Liver (tissue), 3 donors: ENCODE measurements around the gene TLCD1.
"Not testable (repeated sequence)": the region's sequence is repeated elsewhere in the genome, so short reads cannot be mapped to it uniquely, and the experiment has no call there.

Experiments
- CTCF ChIP-seq: fragments of 150-350 bp; IDR thresholded peaks from 2 replicates; pipeline ENCODE4 v1.5.1; 2017; ENCODE audit warnings: improper control_type of control experiment, low read depth, low read length; ENCODE audit not compliant: missing input control
- FOXA1 ChIP-seq: IDR thresholded peaks from 2 replicates; pipeline ENCODE4 v1.6.1; 2016; ENCODE audit warnings: antibody characterized with exemption
- JUND ChIP-seq, 2 donors: IDR thresholded peaks; 2 replicates each; pipeline ENCODE4 v1.6.1; 2016; ENCODE audit warnings: antibody characterized with exemption in 2 of 2
- MAX ChIP-seq: IDR thresholded peaks from 2 replicates; pipeline ENCODE4 v1.6.1; 2016; ENCODE audit warnings: antibody characterized with exemption
- RAD21 ChIP-seq, 2 donors: IDR thresholded peaks; 2 replicates each; pipeline ENCODE4 v1.6.1; 2016; ENCODE audit warnings: antibody characterized with exemption in 2 of 2, mild to moderate bottlenecking in 2 of 2
- RXRA ChIP-seq, 2 donors: IDR thresholded peaks; 2 replicates each; pipeline ENCODE4 v1.6.1; 2017 to 2018; ENCODE audit warnings: antibody characterized with exemption in 2 of 2, mild to moderate bottlenecking in 1 of 2
- ZBTB33 ChIP-seq: IDR thresholded peaks from 2 replicates; pipeline ENCODE4 v1.6.1; 2016; ENCODE audit warnings: antibody characterized with exemption
- donor health status: healthy.
- donor health status: healthy.

GRCh38 chr17:28720997-28721329 is 5.1 kb downstream of the TLCD1 start:
- TF ChIP-seq CTCF; MAX; RAD21 (IDR thresholded peaks at IDR 0.05); RXRA (IDR thresholded peaks at IDR 0.05); JUND (IDR thresholded peaks at IDR 0.05); ZBTB33; FOXA1: not testable (repeated sequence)
